GM19372 (cell line): ENCODE results near the gene GLYR1.

Experiments used
- ATAC-seq: cut with Tn5 transposase; IDR thresholded peaks from one replicate; pipeline ENCODE4 v1.9.1; 2021; ENCODE audit warnings: mild to moderate bottlenecking, low read depth, moderate library complexity; ENCODE audit not compliant: unreplicated experiment

The GLYR1 gene

DNA sequence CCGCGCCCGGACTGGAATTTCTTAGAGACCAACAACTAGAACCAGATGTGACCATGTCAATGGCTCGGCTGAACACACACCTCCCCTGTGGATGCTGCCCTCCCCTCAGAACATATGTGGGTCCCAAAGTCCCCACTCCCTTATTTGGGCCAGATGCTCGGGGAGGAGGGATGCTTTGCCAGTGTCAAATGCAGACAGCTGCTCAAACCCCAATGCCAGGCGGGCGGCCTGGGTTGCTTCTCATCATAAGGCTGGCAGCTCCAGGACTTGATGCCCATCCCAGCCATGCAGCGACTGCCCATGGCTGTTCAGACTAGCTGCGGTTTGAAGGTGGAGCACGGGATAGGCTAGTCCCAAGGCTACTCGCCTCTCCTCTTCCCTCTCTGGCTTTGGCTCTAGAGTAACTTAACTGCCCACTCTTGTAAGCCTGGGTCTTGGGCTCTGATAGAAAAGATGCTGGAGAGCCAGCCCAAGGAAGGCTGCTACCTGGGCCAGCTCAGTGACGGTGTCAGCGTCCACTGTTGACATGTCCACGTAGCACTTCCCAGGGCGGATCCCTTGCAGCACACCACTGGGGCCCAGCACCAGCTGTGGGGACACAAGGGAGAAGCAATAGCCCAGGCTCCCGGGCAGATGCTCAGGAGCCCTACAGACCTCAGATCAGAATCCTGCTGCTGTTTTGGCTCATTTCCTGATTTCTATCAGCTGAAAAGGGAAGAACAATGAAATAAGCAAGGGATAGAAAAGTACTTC lies 33.7 kb downstream of the GLYR1 start:
- no peak for ATAC-seq

- ATAC-seq: no peak
Observed at GRCh38 chr16:4811773-4812172, 35.3 kb downstream of the GLYR1 start.

DNA sequence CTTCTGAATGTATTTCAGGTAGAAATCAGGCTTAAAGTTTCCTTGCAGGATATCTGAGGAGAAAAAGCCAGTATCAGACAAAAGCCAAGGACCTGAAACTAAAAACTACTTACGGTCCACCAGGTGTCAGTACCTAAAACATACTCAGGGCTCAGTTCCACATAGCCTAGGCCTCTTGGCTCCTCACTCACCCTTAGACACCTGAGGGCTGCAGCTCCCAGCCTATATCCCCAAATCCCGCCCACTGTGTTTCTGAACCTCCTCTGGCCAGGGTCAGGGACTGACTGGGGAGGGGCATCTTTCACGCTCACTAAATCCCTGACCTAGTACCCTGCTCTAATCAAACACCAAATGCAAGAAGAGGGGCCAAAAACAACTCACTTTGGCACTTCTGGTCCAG lies 35.8 kb downstream of the GLYR1 start:
- ATAC-seq: no peak

DNA sequence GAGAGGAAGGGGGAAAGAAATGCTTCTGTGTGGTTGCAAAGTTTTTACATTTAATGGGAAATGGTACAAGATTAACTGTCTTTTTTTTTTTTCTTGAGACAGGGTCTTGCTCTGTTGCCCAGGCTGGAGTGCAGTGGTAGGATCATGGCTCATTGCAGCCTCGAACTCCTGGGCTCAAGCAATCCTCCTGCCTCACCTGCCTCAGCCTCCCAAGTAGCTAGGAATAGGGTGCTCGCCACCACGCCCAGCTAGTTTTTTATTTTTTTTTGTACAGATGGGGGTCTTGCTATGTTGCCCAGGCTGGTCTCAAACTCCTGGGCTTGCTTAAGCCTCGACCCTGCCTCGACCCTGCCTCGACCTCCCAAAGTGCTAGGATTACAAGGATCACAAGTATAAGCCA lies 40.8 kb downstream of the GLYR1 start:
- no peak for ATAC-seq

DNA sequence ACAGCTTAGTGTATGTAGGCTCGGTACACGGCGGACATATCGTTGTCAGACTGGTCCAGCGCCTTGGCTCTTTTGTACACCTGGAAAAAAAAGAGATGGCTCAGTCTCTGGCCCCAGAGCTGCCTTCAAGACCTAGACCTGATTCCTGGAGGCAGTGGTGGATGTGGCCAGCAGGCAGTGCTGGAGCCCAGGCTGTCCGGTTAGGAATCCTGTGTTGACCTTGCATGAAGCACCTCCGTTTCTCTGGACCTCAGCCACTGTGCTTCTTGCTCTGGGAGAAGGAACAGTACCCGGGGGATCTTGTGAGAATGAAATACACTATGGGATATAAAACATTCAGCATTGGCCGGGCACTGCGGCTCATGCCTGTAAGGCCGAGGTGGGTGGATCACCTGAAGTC lies 41.9 kb downstream of the GLYR1 start:
- ATAC-seq: no peak

DNA sequence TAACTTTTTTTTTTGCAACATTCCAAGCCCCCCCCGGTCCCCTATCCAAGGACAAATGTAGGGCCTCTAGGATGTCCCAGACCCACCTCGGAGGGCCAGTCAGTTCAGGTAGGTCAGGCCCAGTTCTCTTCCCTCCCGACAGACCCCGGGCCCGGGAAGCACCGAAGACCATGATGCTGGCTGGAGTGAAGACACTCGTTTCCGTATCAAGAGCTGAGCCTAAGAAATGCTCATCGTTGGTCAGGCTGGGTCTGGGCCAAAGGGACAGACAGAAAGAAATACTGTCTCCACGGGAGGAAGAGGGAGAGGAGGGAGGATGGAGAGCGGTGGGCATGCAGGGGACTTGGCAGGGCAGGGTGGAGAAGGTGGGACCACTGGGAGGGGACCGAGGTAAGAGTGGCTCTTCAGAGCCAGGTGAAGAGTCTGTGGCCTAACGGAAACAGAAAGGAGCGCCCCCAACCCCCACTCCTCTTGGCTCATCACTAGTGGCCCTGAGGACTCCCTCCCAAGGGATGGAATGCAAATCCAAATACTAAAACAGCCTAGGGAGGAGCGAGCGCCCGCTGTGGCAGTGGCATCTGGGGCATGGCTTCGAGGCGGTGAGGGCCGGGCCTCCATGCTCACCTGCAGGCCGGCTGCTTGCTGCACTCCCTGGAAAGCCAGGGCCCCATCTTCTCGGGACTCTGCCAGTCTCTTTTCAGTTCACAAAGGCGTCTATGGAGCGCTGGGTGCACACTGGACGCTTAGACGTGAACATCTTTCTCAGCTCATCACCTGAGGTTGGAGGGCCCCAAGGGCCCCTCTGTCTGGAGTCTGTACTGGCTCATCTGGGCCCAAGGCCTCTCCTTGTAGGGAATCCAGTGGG lies 43.0 kb downstream of the GLYR1 start:
- no peak for ATAC-seq

DNA sequence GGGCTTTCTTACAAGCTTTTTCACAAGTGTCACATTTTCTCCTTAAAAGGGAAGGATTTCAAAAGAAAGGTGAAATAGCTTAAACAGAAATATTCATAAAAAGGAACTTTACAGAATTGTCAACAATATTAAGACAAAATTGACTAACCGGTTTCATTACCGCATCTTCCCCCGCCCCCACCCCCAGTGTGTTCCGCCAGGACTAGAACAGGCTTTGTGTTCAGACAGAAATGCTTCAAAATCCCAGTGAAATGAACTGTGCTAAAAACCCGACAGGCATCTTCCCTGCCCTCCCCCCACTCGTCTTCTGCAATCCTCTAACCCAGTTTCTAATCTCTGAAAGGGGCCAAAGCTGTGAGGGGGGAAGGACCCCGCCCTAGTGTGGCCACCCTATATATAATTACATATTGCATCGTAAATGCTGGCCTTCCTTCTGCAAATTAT lies 43.7 kb downstream of the GLYR1 start:
- ATAC-seq: no peak

DNA sequence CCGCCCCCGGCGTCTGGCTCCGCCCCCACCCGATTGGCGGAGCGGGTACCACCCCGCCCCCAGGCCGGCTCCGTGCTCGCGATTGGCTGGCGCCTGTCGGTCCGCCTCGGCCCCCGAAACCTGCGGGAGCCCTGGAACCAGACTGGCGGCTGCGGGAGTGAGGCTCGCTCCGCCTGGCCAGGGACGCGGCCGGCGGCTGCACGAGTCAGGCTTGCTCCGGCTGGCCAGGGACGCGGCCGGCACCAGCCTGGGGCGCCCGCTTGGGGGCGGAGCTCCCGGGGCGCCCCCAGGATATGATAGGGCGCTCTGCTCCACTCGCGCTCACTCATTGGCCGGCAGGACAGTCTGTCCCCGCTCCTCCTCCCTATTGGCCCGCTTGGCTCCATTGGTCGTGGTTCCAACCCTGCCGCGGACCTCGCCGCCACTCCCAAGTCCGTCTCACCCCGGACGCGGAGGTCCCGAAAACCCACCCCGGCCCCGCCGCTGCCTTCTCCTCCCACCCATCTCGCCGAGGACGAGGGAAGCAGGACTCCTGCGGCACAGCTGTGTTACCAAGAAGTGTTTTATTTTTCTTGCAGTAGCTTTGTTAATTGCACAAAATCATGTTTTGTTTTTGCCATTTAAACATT lies 44.3 kb downstream of the GLYR1 start:
- ATAC-seq: peak; percentile 91

GRCh38 chr16:4801962-4802658 lies 45.0 kb downstream of the GLYR1 start, which contains the start of gene ROGDI:
ROGDI (minus strand) TSS chr16:4802633; CDS start chr16:4802571, 62 bp downstream.
- ATAC-seq: peak; percentile 49

DNA sequence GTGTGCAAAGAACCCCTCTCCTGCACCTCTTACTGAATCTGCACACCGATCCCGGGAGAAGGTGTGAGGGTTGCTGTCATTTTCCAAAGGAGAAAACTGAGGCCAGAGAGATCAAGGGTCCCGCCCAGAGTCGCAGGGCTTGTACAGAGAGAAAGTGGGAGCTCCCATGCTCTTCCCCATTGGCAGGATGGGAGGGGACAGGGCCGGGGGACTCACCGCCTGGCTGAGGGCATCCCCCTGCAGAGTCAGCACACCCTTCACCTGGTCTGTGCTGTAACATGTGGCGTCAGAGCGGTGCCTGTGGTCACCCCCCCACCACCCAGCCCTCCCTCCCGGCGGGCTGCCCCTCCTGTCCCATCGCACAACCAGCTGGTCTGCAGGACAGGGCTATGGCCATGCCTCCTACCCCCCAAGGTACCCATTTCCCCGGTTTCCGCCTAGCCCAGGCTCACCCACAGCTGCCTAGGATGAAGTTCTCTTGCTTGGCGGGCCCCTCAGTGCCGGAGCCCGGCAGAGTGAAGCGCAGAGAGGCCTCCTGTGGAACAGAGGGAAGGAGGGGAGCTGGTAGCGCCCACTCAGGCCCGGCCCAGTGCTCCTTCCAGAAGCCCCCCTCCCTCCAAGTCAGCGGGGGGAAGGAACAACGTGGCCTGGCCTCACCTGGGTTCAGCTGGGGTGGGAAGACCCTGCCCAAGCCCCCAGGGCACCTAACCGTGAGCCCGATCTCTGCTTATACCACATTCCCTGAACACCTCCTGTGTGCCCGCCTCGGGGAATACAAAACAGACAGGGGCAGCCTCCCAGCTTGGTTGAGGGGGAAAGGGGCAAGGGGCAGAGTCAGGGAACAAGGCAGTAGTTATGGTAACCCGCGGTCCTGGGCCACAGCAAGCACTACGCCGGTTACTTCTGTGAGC lies 45.8 kb downstream of the GLYR1 start:
- ATAC-seq: no peak

- ATAC-seq: no peak
Observed at GRCh38 chr16:4800290-4801041, 46.6 kb downstream of the GLYR1 start.

- ATAC-seq: no peak
Observed at GRCh38 chr16:4799171-4799855, 47.8 kb downstream of the GLYR1 start.

- no peak for ATAC-seq
Observed at GRCh38 chr16:4798456-4798855, 48.6 kb downstream of the GLYR1 start.

DNA sequence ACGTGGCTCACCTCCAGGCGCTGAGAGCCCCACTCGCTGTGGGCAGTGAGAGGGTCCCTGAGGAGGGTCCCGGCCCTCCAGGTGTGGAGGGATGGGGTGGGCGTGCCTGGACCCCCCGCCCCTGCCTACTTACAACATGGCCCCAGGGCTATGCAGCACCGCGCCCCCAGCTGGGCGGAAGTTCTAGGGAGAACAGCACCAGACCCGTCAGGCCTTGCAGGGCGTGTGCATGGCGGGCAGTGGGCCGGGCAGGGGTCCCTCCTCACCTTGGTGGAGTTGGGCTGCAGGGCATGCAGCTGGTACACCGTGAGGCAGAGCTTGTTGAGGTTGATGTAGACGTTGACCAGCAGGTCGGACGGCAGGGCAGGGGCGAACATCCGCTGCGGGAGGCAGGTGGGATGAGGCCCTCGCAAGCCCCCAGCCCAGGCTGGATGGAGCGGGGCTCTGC lies 49.3 kb downstream of the GLYR1 start:
- no peak for ATAC-seq

- ATAC-seq: no peak
Observed at GRCh38 chr16:4796982-4797804, 49.9 kb downstream of the GLYR1 start.

GRCh38 chr16:4795828-4796572 lies 51.1 kb downstream of the GLYR1 start:
- no peak for ATAC-seq
